SHP77 treated with DMSO at 0.1 percent for 48 hours (cell line): ENCODE results near the gene ALPP.
"Not testable (repeated sequence)": the region's sequence is repeated elsewhere in the genome, so short reads cannot be mapped to it uniquely, and the experiment has no call there.

Experiments
- DNase-seq: peaks from one replicate; lab custom pipeline; 2025; lab: John Stamatoyannopoulos, UW

ALPP gene

GRCh38 chr2:232406556-232407310 is 28.2 kb downstream of the ALPP start, which contains the start of gene ALPG:
TSS of gene ALPG (plus strand) at chr2:232406844. CDS start at chr2:232406895, 51 bp downstream.
- no peak for DNase-seq

DNA sequence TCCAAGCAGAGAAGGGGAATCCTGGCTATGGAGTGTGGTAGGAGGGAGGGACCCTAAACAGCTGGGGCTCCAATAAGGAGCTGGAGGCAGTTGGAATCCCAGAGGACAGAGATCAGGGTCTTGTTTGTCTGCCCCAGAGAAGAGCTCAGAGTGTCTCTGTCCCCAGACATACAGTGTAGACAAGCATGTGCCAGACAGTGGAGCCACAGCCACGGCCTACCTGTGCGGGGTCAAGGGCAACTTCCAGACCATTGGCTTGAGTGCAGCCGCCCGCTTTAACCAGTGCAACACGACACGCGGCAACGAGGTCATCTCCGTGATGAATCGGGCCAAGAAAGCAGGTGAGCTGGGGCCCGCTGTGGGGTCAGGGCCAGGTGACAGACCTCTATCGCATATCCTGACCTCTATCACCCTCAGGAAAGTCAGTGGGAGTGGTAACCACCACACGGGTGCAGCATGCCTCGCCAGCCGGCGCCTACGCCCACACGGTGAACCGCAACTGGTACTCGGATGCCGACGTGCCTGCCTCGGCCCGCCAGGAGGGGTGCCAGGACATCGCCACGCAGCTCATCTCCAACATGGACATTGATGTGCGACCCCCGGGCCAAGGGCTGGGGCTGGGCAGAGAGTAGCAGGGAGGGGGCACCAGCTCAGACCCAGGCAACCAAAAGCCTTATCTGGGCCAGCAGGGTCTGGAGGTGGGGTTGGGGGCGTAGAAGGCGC is 29.0 kb downstream of the ALPP start:
- DNase-seq = not testable (repeated sequence)

DNA sequence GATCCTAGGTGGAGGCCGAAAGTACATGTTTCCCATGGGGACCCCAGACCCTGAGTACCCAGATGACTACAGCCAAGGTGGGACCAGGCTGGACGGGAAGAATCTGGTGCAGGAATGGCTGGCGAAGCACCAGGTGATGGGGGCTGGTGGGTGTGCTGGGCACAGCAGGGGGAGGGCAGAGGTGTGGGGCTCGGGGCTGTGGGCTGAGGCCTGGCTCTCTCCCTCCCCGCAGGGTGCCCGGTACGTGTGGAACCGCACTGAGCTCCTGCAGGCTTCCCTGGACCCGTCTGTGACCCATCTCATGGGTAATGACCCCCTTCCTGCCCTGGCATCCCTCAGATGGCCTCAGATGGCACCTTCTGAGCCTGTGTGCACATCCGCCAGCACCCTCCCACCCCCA is 29.7 kb downstream of the ALPP start:
- DNase-seq = not testable (repeated sequence)

DNA sequence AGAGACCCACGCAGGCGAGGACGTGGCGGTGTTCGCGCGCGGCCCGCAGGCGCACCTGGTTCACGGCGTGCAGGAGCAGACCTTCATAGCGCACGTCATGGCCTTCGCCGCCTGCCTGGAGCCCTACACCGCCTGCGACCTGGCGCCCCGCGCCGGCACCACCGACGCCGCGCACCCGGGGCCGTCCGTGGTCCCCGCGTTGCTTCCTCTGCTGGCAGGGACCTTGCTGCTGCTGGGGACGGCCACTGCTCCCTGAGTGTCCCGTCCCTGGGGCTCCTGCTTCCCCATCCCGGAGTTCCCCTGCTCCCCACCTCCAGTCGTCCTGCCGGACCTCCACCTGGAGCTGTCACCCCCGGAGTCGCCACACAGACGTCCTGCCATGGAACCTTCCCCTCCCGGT is 31.1 kb downstream of the ALPP start:
- DNase-seq = not testable (repeated sequence)

DNA sequence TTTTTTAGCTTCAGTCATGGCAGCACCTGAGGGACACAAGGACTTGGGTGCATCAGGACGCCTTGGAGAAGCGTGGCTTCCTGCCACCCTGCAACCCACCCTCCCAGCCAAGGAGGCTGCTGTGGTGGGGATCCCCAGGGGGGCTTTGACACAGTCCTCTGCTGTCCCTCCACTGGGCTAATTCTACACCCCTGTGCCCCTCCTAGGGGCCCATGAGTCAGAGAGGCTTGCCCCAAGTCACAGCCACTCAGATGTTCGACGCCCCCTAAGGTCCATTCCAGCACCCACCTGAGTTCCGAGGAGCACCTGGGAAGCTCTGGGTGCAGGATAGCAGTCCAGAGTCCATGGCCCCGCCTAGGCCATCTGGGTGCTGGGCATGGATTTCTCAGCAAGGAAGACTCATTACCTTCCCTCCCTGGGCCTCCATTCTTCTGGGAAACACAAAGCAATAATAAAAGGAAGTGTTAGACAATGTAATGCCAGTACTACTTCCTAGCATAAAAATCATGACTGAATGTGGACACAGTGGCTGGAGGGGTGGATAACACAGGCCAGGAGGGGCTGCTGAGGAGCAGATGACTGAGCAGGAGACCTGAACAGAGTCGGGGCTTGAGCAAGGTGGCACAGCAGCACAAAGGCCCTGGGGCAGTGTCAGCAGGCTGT is 31.8 kb downstream of the ALPP start:
- no peak for DNase-seq

DNA sequence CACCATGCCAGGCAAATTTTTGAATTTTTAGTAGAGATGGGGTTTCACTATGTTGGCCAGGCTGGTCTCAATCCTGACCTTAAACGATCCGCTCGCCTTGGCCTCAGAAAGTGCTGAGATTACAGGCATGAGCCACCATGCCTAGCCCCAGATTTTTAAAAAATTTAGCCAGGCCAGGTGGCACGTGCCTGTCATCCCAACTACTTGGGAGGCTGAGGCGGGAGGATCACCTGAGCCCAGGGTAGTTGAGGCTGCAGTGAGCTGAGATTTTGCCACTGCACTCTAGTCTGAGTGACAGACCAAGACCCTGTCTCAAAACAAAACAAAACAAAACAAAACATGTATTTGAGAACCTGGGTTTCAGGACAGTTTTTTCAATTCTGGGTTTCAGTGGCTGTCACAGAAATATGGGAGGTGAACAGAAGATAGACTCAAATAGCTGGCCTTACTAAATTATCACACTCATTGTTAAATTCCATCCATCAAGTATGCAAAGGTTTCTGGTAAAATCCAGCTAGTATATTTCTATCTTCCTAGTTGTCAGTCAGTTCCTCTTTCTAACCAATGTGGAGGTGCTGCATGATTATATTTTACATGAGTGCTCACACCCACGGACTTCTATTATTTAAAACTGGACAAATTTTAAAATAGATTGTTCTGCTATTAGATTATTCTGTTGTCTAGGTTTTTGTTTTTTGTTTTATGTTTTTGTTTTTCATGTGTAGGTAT is 33.5 kb downstream of the ALPP start:
- DNase-seq = no peak

DNA sequence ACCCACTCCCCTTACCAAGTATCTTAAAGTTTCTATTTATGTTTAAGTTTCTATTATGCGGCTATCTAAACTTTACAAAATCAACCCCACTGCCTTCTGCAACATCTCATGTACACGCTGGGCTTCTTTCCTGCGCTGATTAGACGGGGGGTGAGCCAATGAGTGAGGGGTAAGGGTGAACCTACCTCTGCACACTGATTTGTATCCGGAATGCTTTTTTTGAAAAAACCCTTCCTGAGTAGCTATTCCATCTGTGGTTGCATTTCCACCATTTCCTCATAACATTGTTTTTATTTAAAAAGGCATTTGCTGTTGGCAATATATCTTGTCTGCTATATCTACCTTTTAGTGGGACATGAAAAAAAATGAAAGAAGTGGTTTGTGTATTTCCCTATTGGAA is 34.4 kb downstream of the ALPP start:
- no peak for DNase-seq

- DNase-seq = no peak
Measured at GRCh38 chr2:232415138-232415690, 36.7 kb downstream of the ALPP start.

GRCh38 chr2:232415736-232416520 is 37.4 kb downstream of the ALPP start:
- no peak for DNase-seq

- DNase-seq = no peak
Measured at GRCh38 chr2:232416521-232417470, 38.2 kb downstream of the ALPP start.

- DNase-seq = no peak
Measured at GRCh38 chr2:232417489-232417888, 38.9 kb downstream of the ALPP start.

- DNase-seq = no peak
Measured at GRCh38 chr2:232418056-232418455, 39.5 kb downstream of the ALPP start.

- no peak for DNase-seq
Measured at GRCh38 chr2:232418466-232419244, 40.1 kb downstream of the ALPP start.

GRCh38 chr2:232419245-232420072 is 40.9 kb downstream of the ALPP start:
- DNase-seq = no peak

GRCh38 chr2:232420073-232420454 is 41.5 kb downstream of the ALPP start:
- DNase-seq = no peak

DNA sequence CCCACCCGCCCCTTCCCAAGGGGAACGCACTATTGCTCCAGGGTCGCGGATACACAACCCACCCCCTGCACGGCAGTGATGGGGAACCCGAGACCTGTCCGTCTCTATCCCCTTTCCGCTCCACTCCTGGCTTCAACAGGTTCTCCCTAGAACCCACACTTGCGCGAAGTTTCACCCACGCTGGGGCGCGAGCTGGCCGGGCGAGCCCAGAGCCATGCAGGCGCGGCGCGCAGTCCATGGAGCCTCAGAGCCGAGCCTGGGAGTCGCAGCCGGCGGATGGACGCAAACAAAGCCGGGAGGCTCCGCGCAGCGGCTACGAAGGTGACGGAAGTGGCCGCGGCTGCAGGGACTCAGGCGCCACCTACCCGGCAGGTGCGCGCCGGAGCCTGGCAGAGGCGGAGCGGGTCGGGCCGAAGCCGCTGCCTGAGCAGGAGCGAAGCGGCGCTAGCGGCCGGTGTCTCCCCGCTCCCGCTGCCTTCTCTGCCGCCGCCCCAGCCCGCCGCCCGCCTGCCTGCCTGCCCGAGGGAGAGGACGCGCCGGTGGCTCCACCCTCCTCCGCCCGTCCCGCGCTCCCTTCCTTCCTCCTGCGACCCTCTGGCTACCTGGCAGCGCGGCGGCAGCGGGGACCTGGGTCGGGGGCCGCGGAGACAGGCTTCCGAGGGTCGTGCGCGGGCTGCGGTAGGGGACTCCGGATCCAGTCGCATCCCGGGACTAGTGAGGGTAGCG is 42.1 kb downstream of the ALPP start:
- no peak for DNase-seq

DNA sequence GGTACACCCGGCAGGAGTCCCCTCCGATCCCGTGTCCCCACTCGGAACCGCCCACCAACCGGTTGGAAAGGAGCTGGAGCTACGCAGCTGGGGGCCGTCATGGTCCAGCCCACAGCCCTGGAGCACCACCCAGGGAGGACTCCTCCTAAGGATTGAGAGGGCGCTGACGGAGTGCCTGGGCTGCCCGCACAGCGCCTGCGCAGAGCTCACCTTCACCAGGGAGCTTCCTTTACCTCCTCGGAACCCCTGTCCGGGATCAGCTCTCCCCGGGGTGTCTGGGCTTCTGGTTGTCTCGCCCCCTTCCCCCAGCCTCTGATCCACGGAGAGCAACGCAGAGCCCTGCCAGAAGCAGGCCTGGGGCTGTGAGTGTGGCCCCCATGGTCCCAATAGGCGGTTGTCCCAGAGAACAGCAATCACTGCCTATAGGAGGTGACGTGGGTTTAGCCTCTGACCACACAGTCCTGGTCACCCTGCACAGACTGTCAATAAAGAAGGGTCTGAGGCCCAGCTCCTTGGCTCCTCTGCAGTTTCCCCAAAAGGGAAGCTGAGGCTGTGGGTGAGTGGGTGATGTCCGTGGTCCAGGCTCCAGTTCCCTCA is 42.7 kb downstream of the ALPP start:
- no peak for DNase-seq
